Measurements from ENCODE around the gene DNM1. TPM values are rescaled to one million over a fixed set of nuclear protein-coding genes. Genes with fewer than 3 reads are reported as not detected.

DNM1 gene
- total and polyA plus RNA-seq, 2 of the 8 experiments (the other 6 are each of a cell fraction or from before 2014, with no cell fraction given) = 34.3 to 62.7 TPM

DNA sequence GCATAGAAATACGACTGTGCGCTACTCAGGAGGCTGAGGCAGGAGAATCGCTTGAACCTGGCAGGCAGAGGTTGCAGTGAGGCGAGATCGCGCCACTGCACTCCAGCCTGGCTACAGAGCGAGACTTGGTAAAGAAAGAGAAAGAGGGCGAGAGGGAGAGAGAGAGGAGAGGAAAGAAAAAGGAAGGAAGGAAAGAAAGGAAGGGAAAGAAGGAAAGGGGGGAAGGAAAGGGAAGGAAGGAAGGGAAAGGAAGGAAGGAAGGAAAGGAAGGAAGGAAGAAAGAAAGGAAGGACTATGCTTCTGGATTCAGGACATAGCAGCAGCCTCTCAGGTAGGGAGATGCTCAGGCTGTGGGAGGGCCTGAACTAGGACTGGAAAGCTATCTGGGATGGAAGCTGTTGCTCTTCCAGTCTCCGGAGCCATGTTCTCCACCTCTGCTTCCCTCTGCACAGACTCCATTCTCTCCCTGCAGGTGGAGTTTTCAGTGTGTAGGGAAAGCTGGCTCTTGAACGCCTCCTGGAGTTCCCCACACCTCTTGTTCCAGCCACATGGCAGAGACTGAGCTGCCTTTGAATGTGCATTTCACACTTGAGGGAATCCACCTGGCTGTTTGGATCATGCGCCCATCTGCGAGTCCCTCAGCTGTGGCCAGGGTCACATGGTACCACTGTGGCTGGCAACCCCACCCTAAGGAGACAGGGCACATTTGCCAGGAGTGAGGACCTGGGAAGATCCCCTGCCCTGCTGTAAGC, 82.0 kb downstream of the DNM1 start:
- CTCF ChIA-PET (ENCODE audit: partially characterized antibody) = interaction anchor here (0.7 to 2.3 kb wide), 6 partner anchors 10 to 56 kb away, joined by 3 to 19 read pairs (median 3); no protein-coding TSS in a partner anchor

More for the DNA sequence above, 82.0 kb downstream of the DNM1 start:
- H3K23me2 ChIP-seq (ENCODE audit: low read depth, low read length) = no peaks in the 10 kb centered on the region; the same call in 1 of the 2 replicates
- H2BK15ac ChIP-seq (ENCODE audit: low read length) = no peak overlapping the region
- no peak overlapping the region for H2BK12ac ChIP-seq (ENCODE audit: low read depth, low read length)
- no peak overlapping the region for H3K27ac ChIP-seq (ENCODE audit: low read depth, low read length)
- DNase-seq (ENCODE audit: low read depth in 1 of 2, low spot score in 2 of 2) = no peak
- no peaks in the 10 kb centered on the region for H3K79me2 ChIP-seq (ENCODE audit: control insufficient read depth in 1 of 2, insufficient read depth in 2 of 2, low read length in 2 of 2)
- no peak overlapping the region for H4K91ac ChIP-seq (replicated peaks; ENCODE audit: insufficient read length, low read length)
- H4K20me1 ChIP-seq (replicated peaks in 1 of 2; ENCODE audit: control insufficient read depth in 1 of 2, insufficient read depth in 2 of 2, low read length in 2 of 2) = peaks cover 0 to 1% of the 10 kb centered on the region in 2 experiments
- H3K27me3 ChIP-seq (replicated peaks in 1 of 4; ENCODE audit: control insufficient read depth in 3 of 4, extremely low read depth in 1 of 4, insufficient read depth in 3 of 4, low read length in 3 of 4) = no peaks in the 10 kb centered on the region
- no peak overlapping the region for H3K9ac ChIP-seq (replicated peaks in 1 of 4; ENCODE audit: extremely low read depth in 1 of 4, low read depth in 3 of 4, low read length in 3 of 4)
- no peak overlapping the region for H3K4ac ChIP-seq (replicated peaks; ENCODE audit: insufficient read length, low read depth, low read length)
- no peaks in the 10 kb centered on the region for H3K9me3 ChIP-seq (ENCODE audit: insufficient read depth in 2 of 2, low read depth in 1 of 2, low read length in 1 of 2)
- no peak overlapping the region for H3K56ac ChIP-seq (replicated peaks; ENCODE audit: insufficient read length, low read depth, low read length)
- no peak for FAIRE-seq
- POLR2A ChIA-PET (ENCODE audit: partially characterized antibody) = interaction anchor here (0.6 to 1.8 kb wide), 6 partner anchors 9 to 120 kb away, joined by 3 to 9 read pairs (median 4); partner anchors contain the start of genes GOLGA2 and SWI5
- H3K23ac ChIP-seq (ENCODE audit: insufficient read length) = no peak overlapping the region
- no peak overlapping the region for H4K8ac ChIP-seq (ENCODE audit: extremely low read depth, insufficient read depth, low read length)
- H4K5ac ChIP-seq (ENCODE audit: insufficient read length, low read depth, low read length) = no peak overlapping the region
- no peak overlapping the region for H3K4me2 ChIP-seq (ENCODE audit: insufficient read depth in 1 of 2, low read depth in 2 of 2, low read length in 2 of 2)
- peaks cover 0 to 12% (median 4%) of the 10 kb centered on the region in 4 experiments; a peak in 5 of 8 replicates for H3K36me3 ChIP-seq (ENCODE audit: control insufficient read depth in 2 of 4, insufficient read depth in 4 of 4, low read length in 3 of 4)
- TF ChIP-seq, protein P1, sequence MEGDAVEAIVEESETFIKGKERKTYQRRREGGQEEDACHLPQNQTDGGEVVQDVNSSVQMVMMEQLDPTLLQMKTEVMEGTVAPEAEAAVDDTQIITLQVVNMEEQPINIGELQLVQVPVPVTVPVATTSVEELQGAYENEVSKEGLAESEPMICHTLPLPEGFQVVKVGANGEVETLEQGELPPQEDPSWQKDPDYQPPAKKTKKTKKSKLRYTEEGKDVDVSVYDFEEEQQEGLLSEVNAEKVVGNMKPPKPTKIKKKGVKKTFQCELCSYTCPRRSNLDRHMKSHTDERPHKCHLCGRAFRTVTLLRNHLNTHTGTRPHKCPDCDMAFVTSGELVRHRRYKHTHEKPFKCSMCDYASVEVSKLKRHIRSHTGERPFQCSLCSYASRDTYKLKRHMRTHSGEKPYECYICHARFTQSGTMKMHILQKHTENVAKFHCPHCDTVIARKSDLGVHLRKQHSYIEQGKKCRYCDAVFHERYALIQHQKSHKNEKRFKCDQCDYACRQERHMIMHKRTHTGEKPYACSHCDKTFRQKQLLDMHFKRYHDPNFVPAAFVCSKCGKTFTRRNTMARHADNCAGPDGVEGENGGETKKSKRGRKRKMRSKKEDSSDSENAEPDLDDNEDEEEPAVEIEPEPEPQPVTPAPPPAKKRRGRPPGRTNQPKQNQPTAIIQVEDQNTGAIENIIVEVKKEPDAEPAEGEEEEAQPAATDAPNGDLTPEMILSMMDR (IDR thresholded peaks at IDR 0.05; ENCODE audit: control extremely low read depth in 1 of 3, insufficient read depth in 1 of 3, low read depth in 1 of 3, low read length in 3 of 3) = peak in 1 of 3 experiments; percentile 8; a peak in 1 of 4 replicates
- no peak for TF ChIP-seq CHD2 (IDR thresholded peaks at IDR 0.05; ENCODE audit: low read length)
- no peak overlapping the region for H2BK5ac ChIP-seq (ENCODE audit: low read depth, low read length)
- H3K4me1 ChIP-seq (replicated peaks in 1 of 4; ENCODE audit: control insufficient read depth in 3 of 4, insufficient read depth in 4 of 4, low read length in 3 of 4) = no peaks in the 10 kb centered on the region
- H2BK20ac ChIP-seq (ENCODE audit: low read length) = no peak overlapping the region
- H2AK5ac ChIP-seq (ENCODE audit: low read depth, low read length) = no peak overlapping the region
- H2BK120ac ChIP-seq (replicated peaks; ENCODE audit: low read depth, low read length) = no peak overlapping the region
- no peak overlapping the region for H3K14ac ChIP-seq (ENCODE audit: insufficient read length)
- 94% methylated on average over 9 of the region's 12 CpGs; no CpG with 5 or more reads in 1 of the 2 experiments for WGBS, 2 experiments (ENCODE audit: extremely low coverage in 1 of 2, insufficient coverage in 1 of 2, insufficient read length in 1 of 2, insufficient replicate concordance in 2 of 2, low coverage in 1 of 2, low lambda C conversion rate in 2 of 2, missing lambda C conversion rate in 1 of 2)
- no peak overlapping the region for H3K4me3 ChIP-seq (ENCODE audit: extremely low read depth in 1 of 4, insufficient read depth in 2 of 4, low read depth in 3 of 4, low read length in 4 of 4)
- H3K79me1 ChIP-seq (ENCODE audit: low read depth, low read length) = no peaks in the 10 kb centered on the region
- no peak overlapping the region for H2AFZ ChIP-seq (ENCODE audit: low read length)
- H3K18ac ChIP-seq (ENCODE audit: extremely low read depth, low read length) = no peak overlapping the region
